Activated CD4-positive, alpha-beta T cell treated with anti-CD3 and anti-CD28 coated beads for 24 hours (primary cell): ENCODE data around the gene ZNF358.

Experiments used
- DNase-seq, 2 donors: peaks; one replicate each; pipeline ENCODE4 v3.0.0-alpha.2; 2020; ENCODE audit warnings: low read depth in 2 of 2

Gene ZNF358

DNA sequence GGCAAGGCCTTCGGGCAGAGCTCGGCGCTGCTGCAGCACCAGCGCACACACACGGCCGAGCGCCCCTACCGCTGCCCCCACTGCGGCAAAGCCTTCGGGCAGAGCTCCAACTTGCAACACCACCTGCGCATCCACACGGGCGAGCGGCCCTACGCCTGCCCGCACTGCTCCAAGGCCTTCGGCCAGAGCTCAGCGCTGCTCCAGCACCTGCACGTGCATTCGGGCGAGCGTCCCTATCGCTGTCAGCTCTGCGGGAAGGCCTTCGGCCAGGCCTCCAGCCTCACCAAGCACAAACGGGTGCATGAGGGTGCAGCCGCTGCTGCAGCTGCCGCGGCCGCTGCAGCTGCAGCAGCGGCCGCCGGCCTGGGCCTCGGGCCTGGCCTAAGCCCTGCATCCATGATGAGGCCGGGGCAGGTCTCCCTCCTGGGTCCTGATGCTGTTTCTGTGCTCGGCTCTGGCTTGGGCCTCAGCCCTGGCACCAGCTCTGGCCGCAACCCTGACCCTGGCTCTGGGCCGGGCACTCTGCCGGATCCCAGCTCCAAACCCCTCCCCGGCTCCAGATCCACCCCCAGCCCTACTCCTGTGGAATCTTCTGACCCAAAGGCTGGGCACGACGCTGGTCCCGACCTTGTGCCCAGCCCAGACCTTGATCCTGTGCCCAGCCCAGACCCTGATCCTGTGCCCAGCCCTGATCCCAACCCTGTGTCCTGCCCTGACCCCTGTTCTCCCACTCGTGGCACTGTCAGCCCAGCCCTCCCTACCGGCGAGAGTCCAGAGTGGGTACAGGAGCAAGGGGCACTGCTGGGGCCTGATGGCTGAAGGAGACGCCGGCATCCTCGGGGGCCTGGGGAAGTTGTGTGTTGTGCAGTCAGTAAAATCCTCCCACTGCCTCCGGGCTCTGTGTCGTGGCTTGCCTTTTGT lies 4.5 kb downstream of the ZNF358 start:
- no peak for DNase-seq

DNA sequence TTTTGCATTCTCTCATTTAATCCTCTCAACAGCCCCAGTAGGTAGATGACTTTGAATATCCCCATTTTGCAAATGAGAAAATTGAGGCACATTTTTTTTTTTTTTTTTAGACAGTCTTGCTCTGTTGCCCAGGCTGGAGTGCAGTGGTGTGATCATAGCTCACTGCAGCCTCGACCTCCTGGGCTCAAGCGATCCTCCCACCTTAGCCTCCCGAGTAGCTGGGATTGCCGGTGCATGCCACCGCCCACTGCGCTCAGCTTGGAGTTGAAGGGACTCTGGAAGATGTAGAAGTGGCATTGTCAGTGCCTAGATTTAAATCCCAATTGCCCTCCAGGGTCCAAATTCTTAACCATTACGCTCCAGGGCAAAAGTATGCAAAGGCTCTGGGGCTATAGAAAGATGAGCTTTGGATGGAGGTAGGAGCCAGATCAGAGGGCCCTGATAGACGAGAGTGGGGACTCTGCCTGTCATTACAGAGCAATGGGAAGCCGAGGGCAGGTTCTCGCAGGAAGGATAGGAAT lies 5.7 kb downstream of the ZNF358 start:
- DNase-seq, result no peak

DNA sequence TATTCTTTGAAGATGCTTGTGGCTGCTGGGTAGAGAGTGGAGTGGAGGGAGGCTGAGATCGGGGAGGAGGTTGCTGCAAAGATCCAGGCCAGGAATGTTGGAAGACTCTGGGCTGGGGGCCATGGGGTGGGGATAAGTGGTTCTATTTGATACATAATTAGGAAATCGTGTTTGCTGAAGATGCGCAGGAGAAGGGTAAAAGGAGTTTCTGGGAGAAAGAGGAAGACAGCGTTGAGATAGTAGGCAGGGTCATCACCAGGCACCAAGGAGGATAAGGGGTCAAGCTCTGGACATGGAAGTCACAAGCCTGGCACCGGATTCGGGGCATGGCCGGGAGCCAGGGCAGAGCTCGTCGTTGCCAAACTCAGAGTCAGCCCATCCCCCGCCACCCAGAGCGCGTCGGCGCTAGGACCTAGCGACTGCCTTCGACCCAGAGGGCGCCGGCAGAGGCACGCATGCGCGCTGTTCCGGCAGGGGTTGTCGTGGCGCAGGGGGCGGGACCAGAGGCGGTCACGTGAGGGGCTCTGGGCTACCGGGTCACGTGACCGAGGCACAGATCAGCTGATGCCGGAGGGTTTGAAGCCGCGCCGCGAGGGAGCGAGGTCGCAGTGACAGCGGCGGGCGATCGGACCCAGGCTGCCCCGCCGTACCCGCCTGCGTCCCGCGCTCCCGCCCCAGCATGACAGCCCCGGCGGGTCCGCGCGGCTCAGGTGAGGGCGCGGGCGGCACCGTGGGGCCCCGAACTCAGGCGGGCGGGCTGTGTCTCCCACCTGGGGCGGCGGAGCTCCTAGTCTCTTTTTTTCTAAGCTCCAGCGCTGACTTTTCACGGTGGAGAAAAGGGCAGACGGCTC lies 6.4 kb downstream of the ZNF358 start, which contains the start of gene MCOLN1:
MCOLN1 (plus strand) TSS at position 553 of the 851 bp plus-strand sequence; CDS start at position 680, 127 bp downstream.
- peak; percentile 99 to 100 for DNase-seq

DNA sequence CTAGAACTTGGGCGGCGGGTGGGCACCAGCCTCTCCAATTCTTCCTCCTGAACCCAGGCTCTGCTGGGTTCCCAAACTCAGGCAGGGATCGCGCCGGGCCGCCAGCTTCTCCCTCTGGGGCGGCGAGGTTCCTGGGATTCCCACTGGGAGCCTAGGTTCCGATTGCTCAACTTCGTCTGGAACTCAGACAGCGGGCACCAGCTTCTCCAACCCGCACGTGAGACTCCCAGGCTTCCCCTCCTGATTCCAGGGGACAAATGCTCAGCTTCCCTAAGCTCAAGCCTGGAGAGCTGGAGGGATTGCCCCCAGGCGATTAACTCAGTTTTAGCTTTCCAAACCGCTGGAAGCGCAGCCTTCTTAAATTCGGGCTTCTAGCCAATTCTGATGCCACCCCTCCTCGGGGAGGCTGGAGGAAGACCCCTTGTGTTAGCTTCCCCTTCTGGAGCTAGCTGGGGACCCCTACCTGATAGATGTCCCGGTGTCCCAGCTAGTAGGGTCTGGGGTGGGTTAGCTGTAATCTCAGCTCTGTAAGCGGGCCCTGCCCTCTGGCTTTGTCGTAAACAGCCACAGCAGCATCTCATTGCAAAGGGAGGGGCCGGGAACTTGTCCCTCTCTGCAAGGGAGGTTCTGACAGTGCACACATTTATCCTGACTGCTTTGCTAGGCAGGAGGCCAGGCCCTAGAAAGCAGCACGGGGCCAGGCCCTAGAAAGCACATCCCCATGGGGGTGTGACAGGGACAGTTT lies 7.2 kb downstream of the ZNF358 start:
- DNase-seq, result no peak

DNA sequence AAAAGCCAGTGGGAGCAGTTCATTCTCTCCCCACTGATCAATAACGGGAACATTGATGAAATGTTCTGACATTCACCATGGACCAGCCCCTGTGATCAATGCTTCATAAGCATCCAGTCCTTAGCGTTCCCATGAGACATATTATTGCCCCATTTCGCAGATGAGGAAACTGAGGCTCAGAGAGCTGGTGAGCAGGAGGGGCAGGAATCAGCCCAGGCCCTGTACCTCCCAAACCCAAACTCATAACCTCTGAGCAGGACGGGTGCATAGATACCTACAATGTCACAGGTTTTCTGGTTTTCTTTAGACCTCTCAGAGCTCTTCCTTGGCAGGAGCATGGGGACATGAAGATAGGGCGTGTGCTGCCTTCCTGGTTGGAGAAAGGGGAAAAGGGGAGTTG lies 8.6 kb downstream of the ZNF358 start:
- DNase-seq, result no peak

DNA sequence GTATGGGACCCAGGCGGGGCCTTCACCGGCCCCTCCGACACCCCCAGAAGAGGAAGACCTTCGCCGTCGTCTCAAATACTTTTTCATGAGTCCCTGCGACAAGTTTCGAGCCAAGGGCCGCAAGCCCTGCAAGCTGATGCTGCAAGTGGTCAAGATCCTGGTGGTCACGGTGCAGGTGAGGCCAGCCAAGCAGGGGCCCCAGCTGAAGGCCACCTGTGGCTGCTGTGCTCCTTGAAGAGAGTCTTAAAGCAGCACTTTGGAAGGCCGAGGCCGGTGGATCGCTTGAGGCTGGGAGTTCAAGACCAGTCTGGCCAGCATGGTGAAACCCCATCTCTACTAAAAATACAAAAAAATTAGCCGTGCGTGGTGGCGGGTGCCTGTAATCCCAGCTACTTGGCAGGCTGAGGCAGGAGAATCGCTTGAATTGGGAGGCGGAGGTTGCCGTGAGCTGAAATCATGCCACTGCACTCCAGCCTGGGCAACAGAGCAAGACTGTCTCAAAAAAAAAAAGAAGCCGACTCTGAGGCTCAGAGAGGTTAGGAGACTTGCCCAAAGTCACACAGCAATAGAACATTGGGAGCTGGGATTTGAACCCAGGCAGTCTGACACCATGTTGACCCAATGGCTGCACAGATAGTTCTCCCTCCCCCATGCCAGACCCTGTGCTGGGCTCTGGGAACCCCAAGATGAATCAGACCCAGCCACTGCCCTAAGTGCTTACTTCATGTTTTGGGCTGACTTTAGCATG lies 9.3 kb downstream of the ZNF358 start:
- DNase-seq, result no peak

DNA sequence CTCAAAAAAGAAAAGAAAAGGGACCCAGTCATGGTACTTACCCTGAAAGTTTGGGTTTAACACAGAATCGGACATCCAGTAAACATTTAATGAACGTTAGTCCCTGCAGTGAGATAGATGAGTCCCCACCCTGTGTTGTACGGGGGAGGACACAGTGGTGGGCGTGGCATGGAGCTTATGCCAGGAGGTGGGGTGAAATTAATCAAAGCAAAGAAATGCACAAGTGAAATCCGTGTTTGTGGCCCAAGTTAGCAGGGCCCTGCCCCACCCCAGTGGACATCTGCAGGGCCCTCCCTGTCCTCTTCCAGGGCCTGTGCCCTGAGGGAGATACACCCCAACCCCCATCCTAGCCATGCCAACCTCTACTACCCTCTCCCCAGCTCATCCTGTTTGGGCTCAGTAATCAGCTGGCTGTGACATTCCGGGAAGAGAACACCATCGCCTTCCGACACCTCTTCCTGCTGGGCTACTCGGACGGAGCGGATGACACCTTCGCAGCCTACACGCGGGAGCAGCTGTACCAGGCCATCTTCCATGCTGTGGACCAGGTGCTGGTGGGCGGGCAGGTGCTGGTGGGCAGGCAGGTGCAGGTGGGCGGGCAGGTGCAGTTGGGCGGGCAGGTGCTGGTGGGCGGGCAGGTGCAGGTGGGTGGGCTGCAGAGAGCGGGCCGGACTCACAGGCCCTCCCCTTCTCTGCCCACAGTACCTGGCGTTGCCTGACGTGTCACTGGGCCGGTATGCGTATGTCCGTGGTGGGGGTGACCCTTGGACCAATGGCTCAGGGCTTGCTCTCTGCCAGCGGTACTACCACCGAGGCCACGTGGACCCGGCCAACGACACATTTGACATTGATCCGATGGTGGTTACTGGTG lies 10.4 kb downstream of the ZNF358 start:
- DNase-seq, result no peak

DNA sequence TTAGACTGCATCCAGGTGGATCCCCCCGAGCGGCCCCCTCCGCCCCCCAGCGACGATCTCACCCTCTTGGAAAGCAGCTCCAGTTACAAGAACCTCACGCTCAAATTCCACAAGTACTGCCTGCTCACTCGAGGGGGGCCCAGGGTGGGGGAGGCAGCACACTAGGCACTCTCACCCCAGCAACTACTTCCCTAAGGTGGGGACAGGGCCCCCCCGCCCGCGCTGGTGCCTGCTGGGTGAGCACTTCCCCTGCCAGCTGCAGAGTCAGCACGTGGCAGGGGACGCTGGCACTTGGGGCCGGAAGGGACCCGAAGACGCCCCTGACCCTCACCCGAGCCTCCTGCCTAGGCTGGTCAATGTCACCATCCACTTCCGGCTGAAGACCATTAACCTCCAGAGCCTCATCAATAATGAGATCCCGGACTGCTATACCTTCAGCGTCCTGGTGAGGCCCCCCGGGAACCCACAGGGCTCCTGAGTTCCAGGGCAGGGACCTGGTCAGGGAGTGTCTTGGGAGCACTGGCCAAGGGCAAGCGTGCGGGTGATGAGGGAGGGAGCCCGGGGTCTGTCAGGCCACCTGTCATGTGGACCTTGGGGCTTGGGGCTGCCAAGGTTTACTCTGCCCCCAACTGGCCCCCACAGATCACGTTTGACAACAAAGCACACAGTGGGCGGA lies 11.8 kb downstream of the ZNF358 start:
- no peak for DNase-seq

DNA sequence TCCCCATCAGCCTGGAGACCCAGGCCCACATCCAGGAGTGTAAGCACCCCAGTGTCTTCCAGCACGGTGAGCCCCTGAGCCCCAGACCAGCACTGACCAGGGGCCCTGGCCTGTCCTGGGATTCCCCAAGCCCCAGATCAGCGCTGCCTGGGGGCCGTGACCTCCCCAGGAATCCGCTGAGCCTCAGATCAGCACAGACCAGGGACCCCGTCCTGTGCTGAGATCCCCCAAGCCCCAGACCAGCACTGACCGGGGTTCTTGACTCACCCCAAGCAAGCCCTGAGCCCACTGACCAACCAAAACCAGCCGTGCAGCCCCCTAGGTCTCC lies 12.3 kb downstream of the ZNF358 start:
- DNase-seq, result no peak

DNA sequence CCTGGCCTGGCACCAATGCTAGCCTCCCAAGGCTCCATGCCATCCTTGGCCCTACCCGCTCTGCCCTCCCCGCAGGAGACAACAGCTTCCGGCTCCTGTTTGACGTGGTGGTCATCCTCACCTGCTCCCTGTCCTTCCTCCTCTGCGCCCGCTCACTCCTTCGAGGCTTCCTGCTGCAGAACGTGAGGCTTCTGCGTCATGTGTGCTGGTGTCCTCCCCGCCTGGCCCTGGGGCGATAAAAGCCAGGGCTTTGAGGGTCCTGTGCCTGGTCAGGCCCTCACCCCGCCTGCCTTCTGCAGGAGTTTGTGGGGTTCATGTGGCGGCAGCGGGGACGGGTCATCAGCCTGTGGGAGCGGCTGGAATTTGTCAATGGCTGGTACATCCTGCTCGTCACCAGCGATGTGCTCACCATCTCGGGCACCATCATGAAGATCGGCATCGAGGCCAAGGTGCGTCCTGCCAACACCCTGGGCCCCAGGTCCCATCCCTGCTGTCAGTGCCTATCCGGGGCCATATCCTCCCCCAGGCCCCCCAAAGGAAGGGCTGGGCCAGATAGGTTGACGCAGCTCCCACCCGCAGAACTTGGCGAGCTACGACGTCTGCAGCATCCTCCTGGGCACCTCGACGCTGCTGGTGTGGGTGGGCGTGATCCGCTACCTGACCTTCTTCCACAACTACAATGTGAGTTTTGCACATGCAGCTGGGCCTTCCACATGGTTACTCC lies 12.8 kb downstream of the ZNF358 start:
- no peak for DNase-seq

DNA sequence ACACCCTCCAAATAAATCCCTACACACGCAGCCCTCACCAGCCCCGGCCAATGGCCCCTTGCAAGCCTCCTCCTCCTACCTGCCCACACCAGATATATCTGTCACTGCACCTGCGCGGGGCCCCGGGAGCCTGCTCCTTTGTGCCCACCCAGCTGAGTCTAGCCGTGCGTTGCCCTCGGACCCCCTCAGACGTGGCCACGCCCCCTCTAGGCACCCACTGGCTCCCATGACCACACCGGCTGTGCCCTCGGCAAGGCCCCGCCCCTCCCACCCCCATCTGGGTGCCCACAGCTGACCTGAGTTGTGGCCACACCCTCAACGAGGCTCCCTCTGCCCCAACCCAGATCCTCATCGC lies 13.3 kb downstream of the ZNF358 start:
- no peak for DNase-seq

DNA sequence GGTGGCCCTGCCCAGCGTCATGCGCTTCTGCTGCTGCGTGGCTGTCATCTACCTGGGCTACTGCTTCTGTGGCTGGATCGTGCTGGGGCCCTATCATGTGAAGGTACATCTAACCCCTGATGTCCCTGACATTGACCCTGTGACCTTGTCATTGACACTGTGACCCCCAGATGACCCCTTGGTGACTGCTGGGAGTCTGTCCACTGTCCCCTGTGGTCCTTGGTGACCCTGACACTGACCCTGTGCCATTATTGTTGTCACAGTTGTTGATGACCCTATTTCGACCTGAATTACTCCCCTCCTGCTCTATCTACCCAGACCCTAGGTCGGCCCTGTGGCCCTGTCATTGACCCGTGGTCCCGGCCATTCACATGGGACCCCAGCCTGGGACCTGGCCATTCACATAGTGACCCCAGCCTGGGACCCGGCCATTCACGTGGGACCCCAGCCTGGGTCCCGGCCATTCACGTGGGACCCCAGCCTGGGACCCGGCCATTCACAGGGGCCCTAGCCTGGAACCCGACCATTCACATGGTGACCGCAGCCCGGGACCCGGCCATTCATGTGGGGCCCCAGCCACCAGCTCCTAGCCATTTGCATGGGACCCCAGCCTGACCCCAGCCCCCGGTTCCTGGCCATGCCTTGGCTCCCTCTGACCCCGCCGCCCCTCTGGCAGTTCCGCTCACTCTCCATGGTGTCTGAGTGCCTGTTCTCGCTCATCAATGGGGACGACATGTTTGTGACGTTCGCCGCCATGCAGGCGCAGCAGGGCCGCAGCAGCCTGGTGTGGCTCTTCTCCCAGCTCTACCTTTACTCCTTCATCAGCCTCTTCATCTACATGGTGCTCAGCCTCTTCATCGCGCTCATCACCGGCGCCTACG lies 13.9 kb downstream of the ZNF358 start:
- DNase-seq, result no peak

DNA sequence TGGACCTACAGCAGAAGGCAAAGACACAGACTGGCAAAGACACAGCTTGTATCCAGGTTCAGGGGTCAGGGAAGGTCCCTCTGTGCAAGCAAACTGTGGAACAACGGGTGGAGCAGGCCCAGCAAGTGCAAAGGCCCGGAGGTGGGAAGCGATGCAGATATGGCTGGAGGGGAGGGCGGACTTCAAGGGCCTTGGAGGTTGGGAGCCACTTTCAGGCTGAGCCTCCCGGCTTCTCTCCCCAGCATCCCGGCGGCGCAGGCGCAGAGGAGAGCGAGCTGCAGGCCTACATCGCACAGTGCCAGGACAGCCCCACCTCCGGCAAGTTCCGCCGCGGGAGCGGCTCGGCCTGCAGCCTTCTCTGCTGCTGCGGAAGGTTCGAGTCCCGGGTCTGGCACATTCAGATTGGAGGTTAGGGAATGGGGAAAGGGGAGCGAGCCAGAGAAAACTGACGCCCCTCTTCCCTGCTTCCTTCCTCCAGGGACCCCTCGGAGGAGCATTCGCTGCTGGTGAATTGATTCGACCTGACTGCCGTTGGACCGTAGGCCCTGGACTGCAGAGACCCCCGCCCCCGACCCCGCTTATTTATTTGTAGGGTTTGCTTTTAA lies 17.5 kb downstream of the ZNF358 start:
- DNase-seq, result no peak

DNA sequence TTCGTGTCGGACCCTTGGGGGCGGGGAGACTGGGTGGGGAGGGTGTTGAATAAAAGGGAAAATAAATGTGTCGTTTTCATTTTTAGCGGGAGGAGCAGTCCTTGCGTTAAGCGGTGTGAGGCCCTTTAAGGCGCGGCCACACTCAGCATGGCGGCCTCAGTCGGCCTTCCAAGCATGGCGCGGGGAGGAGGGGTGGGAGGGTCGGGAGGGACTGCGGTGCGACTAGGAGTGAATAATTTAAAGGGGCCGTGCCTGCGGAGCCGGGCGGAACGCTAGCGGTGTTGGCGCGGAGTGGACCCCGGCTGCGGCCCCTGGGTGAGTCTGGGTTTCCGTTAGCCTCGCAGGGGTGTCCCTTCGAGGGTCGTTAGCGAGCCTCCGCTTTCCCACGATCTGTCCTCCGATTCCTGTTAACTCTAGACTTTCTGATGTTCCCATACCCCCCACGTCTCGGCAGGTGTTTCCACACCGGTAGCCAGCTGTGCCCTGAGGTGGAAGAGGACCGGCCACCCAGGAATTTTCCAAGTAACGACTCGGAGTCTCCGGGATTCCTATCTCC lies 18.1 kb downstream of the ZNF358 start:
- DNase-seq, result peak; percentile 66 to 76

DNA sequence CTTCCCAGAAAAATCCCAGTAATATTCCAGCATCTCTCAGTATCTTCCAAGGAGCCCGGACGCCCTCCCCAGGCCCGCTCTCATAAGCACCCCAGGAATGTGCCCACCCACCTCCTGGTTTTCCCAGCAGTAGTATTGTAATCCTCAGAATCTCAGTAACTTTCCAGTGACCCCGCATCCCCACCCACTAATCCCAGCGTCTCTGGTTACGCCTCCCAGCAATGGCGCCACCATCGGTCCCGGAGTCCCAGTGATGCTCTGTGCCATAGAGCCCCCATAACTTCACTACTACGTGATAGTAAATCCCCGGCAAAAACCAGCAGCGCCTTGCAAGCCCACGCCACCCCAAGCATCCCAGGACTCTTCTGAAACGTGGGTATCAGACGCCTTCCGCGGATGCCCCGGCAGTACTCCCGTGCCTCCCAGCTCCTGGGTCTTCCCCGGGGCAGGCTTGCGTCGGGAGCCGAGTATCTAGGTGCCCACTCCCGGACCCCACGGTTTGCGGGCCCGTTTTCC lies 18.7 kb downstream of the ZNF358 start:
- DNase-seq, result peak in 1 of 2 donors; percentile 32

DNA sequence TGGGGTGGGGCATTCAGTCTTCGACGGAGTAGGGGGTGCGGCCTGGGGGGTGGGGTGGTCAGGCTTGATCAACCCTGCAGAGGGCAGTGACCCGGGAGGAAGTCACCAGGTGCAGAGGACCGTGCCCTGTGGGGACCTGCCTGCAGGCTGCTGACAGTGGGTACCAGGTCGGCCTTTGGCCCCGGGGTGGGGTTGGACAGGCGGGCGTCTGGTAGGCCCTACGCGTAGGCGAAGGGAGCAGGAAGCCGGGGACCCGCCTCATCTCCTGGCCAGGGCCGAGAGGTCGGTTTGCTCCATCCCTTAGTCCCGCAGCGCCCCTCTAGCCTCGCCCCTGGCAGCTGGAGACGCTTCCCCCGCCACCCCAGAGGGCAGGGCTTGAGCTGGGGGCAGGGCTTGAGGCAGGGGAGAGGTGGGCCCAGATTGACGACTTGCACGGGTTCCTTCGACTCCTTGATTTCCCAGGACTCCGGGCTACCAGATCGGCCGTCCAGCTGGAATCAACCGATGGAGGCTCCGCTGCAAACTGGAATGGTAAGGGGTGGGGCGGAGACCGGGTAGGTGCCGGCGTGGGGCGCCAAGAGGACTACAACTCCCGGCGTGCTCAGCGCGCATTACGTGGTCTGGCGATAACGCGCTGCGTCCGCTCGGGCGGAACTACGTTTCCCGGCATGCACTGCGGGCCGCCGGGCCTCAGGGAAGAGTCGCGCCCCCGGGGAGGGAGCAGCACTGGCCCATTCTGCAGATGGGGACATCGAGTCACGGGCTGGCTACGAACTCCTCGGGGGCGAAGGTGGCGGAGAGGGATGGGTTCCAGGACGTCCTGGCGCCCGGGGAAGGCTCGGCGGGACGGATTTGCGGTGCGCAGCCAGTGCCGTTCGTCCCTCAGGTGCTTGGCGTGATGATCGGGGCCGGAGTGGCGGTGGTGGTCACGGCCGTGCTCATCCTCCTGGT lies 19.4 kb downstream of the ZNF358 start, which contains the start of gene PNPLA6:
PNPLA6 (plus strand) TSS at position 671 of the 951 bp plus-strand sequence; CDS start at position 743, 72 bp downstream.
- DNase-seq, result peak; percentile 88 to 94
